GM18498 (cell line): ENCODE measurements around the gene FGF18.
"Not testable (repeated sequence)": the region's sequence is repeated elsewhere in the genome, so short reads cannot be mapped to it uniquely, and the experiment has no call there.

ENCODE experiments used
- ATAC-seq: cut with Tn5 transposase; IDR thresholded peaks from one replicate; pipeline ENCODE4 v1.9.1; 2021; ENCODE audit warnings: mild to moderate bottlenecking, moderate library complexity; ENCODE audit not compliant: unreplicated experiment

The FGF18 gene

GRCh38 chr5:171398660-171399059 is 20.8 kb upstream of the FGF18 start:
- ATAC-seq = not testable (repeated sequence)

- ATAC-seq = no peak
Observed at GRCh38 chr5:171400169-171400568, 19.3 kb upstream of the FGF18 start.

GRCh38 chr5:171401167-171401947 is 18.1 kb upstream of the FGF18 start:
- ATAC-seq = no peak

- ATAC-seq = not testable (repeated sequence)
Observed at GRCh38 chr5:171402751-171403150, 16.7 kb upstream of the FGF18 start.

GRCh38 chr5:171405615-171406014 is 13.8 kb upstream of the FGF18 start:
- ATAC-seq = no peak

GRCh38 chr5:171407234-171407633 is 12.2 kb upstream of the FGF18 start:
- no peak for ATAC-seq

GRCh38 chr5:171409164-171410136 is 10.0 kb upstream of the FGF18 start:
- ATAC-seq = no peak

- ATAC-seq = no peak
Observed at GRCh38 chr5:171410181-171410580, 9.3 kb upstream of the FGF18 start.

GRCh38 chr5:171412186-171412585 is 7.3 kb upstream of the FGF18 start:
- no peak for ATAC-seq

- ATAC-seq = no peak
Observed at GRCh38 chr5:171413153-171413910, 6.1 kb upstream of the FGF18 start.

- not testable (repeated sequence) for ATAC-seq
Observed at GRCh38 chr5:171413993-171414392, 5.5 kb upstream of the FGF18 start.

GRCh38 chr5:171415115-171415730 is 4.2 kb upstream of the FGF18 start:
- no peak for ATAC-seq

GRCh38 chr5:171416160-171417049 is 3.0 kb upstream of the FGF18 start:
- no peak for ATAC-seq

GRCh38 chr5:171418316-171418981 is 998 bp upstream of the FGF18 start:
- peak; percentile 74 for ATAC-seq

GRCh38 chr5:171419688-171420430 is 412 bp downstream of the FGF18 start:
- ATAC-seq = peak; percentile 28

- no peak for ATAC-seq
Observed at GRCh38 chr5:171420431-171421241, 1.2 kb downstream of the FGF18 start.
